OCI-LY7 (cell line): ENCODE measurements around the gene KRTAP10-5. TPM values are rescaled to one million over a fixed set of nuclear protein-coding genes. Genes with fewer than 3 reads are reported as not detected.

ENCODE experiments used
- BruUV-seq: library from RNA; stranded (reverse); fragments of 400-500 nt; replicated peaks from 2 replicates; lab custom pipeline; 2021; lab: Mats Ljungman, UMichigan
- CTCF ChIA-PET: fragments of 300-600 bp; sonication (Branson Sonifier 250); formaldehyde crosslinking; loops from one replicate; lab custom pipeline; 2022; ENCODE audit warnings: antibody characterized with exemption; ENCODE audit not compliant: unreplicated experiment; lab: Charles Lee
- POLR2A ChIA-PET: fragments of 300-600 bp; sonication (Branson Sonifier 250); formaldehyde crosslinking; loops from one replicate; lab custom pipeline; 2022; ENCODE audit warnings: antibody characterized with exemption; lab: Charles Lee
- DNase-seq: peaks from one replicate; pipeline ENCODE4 v3.0.0-alpha.2; 2015; ENCODE audit warnings: low spot score
- H2AFZ ChIP-seq: fragments of 200-600 bp; sonication (generic), shearing (Covaris generic); 2 replicates; pipeline ENCODE4 v1.6.1; 2014; ENCODE audit warnings: mild to moderate bottlenecking, antibody characterized with exemption, low read length, moderate library complexity
- H3K27ac ChIP-seq: fragments of 200-600 bp; sonication (generic); 2 replicates; pipeline ENCODE4 v1.5.1; 2014; ENCODE audit warnings: mixed run types, low read depth, mild to moderate bottlenecking, moderate library complexity, low read length, inconsistent platforms; ENCODE audit not compliant: poor library complexity, severe bottlenecking
- H3K36me3 ChIP-seq: fragments of 200-600 bp; sonication (generic); 2 replicates; pipeline ENCODE4 v1.6.1; 2014; ENCODE audit warnings: mild to moderate bottlenecking, antibody characterized with exemption, low read length, moderate library complexity, mixed read lengths; ENCODE audit not compliant: insufficient read depth
- H3K4me1 ChIP-seq: fragments of 200-600 bp; sonication (generic); 2 replicates; pipeline ENCODE4 v1.5.1; 2014; ENCODE audit warnings: mild to moderate bottlenecking, low read length; ENCODE audit not compliant: insufficient read depth, poor library complexity, severe bottlenecking
- H3K4me2 ChIP-seq: fragments of 200-600 bp; sonication (generic); 2 replicates; pipeline ENCODE4 v1.6.1; 2014; ENCODE audit warnings: mild to moderate bottlenecking, low read length
- H3K4me3 ChIP-seq: fragments of 200-600 bp; sonication (generic); 2 replicates; pipeline ENCODE4 v1.5.1; 2014; ENCODE audit warnings: mild to moderate bottlenecking, low read depth, low read length; ENCODE audit not compliant: poor library complexity, severe bottlenecking
- H3K79me2 ChIP-seq: fragments of 200-600 bp; sonication (generic); 2 replicates; pipeline ENCODE4 v1.6.1; 2016; ENCODE audit warnings: low read depth, mild to moderate bottlenecking, low read length, moderate library complexity, mixed read lengths; ENCODE audit not compliant: insufficient read depth
- H3K9me2 ChIP-seq: fragments of 200-600 bp; sonication (generic); 2 replicates; pipeline ENCODE4 v1.6.1; 2016; ENCODE audit warnings: mild to moderate bottlenecking, low read length, mixed read lengths; ENCODE audit not compliant: insufficient read depth
- H3K9me3 ChIP-seq: fragments of 200-600 bp; sonication (generic); 2 replicates; pipeline ENCODE4 v1.6.1; 2014; ENCODE audit warnings: mild to moderate bottlenecking, mixed run types, low read length, mixed read lengths
- H4K20me1 ChIP-seq: fragments of 200-600 bp; sonication (generic); 2 replicates; pipeline ENCODE4 v1.6.1; 2014; ENCODE audit warnings: mild to moderate bottlenecking, antibody characterized with exemption, low read length, moderate library complexity, mixed read lengths; ENCODE audit not compliant: insufficient read depth
- CTCF ChIP-seq: fragments of 200-600 bp; sonication (generic); conservative IDR thresholded peaks from 2 replicates; pipeline ENCODE4 v1.5.1; 2014; ENCODE audit warnings: mild to moderate bottlenecking, antibody characterized with exemption, low read length, moderate library complexity, mixed read lengths
- EZH2phosphoT487 ChIP-seq: fragments of 200-600 bp; sonication (generic); IDR thresholded peaks from 2 replicates; pipeline ENCODE4 v1.6.1; 2018; ENCODE audit warnings: low read depth, borderline replicate concordance, mild to moderate bottlenecking, mixed run types, antibody characterized with exemption, low read length, moderate library complexity, mixed read lengths
- intact Hi-C: fragments of 100-400 bp; cut with micrococcal nuclease; formaldehyde crosslinking; loops from one replicate; pipeline ENCODE4 v1.10.0; 2022; ENCODE audit not compliant: unreplicated experiment
- total RNA-seq, 2 experiments: library from RNA; depleted of rRNA in 1 of 2; stranded (reverse); fragments of >200 nt in 1 of 2; shearing (Covaris generic) in 1 of 2; gene quantifications; 2 replicates each; pipeline ENCODE4 v1.2.3, GENCODE V29; 2014 to 2022

KRTAP10-5 gene
- total RNA-seq, 2 experiments from 2014 or later: not detected

- POLR2A ChIA-PET: interaction anchor here (0.7 kb wide), 1 partner anchor 1241 kb away, joined by 3 read pairs; no protein-coding TSS in a partner anchor
- peaks cover 9% of the 10 kb centered on the region; the same call in 1 of the 2 replicates for H3K9me3 ChIP-seq
- H2AFZ ChIP-seq: no peak overlapping the region
- H3K79me2 ChIP-seq: no peaks in the 10 kb centered on the region
- BruUV-seq: no TSS peak
- DNase-seq: no peak
- no peak for TF ChIP-seq EZH2phosphoT487
- TF ChIP-seq CTCF: no peak
- no peak overlapping the region for H3K4me2 ChIP-seq
- no peak overlapping the region for H3K27ac ChIP-seq
- no peaks in the 10 kb centered on the region for H3K4me1 ChIP-seq
- intact Hi-C loops: no loop called here
- H3K36me3 ChIP-seq: no peaks in the 10 kb centered on the region
- no peak overlapping the region for H3K4me3 ChIP-seq
- no peaks in the 10 kb centered on the region for H3K9me2 ChIP-seq
- H4K20me1 ChIP-seq: no peaks in the 10 kb centered on the region
- CTCF ChIA-PET: no interaction called here
Observed at GRCh38 chr21:44540741-44541288, 39.6 kb downstream of the KRTAP10-5 start.

GRCh38 chr21:44539991-44540666, 40.3 kb downstream of the KRTAP10-5 start, which contains the start of gene KRTAP10-1:
Gene KRTAP10-1, minus strand, starts transcription at chr21:44540195. Its CDS starts 45 bp downstream, at chr21:44540150.
- Histone ChIP-seq H2AFZ (no peak within 1 kb of the TSS), H3K4me2 (no peak within 1 kb of the TSS), H3K9me2 (no peaks in the 10 kb centered on the region), H3K27ac (no peak within 1 kb of the TSS), H3K9me3 (peaks cover 9% of the 10 kb centered on the region; the same call in 1 of the 2 replicates), H4K20me1 (no peaks in the 10 kb centered on the region), H3K79me2 (no peaks in the 10 kb centered on the region), H3K4me1 (no peaks in the 10 kb centered on the region), H3K4me3 (no peak within 1 kb of the TSS), H3K36me3 (no peaks in the 10 kb centered on the region)
- no peak for DNase-seq
- intact Hi-C loops: no loop called here
- no peak for TF ChIP-seq CTCF
- TF ChIP-seq EZH2phosphoT487: no peak
- ChIA-PET POLR2A (interaction anchor here (0.7 kb wide), 1 partner anchor 1241 kb away, joined by 3 read pairs; no protein-coding TSS in a partner anchor), CTCF (no interaction called here)
- BruUV-seq: no TSS peak

GRCh38 chr21:44539046-44539445, 41.4 kb downstream of the KRTAP10-5 start:
- TF ChIP-seq EZH2phosphoT487 (no peak), CTCF (no peak)
- Histone ChIP-seq H3K9me3 (peaks cover 9% of the 10 kb centered on the region; the same call in 1 of the 2 replicates), H3K27ac (no peak overlapping the region), H3K9me2 (no peaks in the 10 kb centered on the region), H3K79me2 (no peaks in the 10 kb centered on the region), H2AFZ (no peak overlapping the region), H3K4me1 (no peaks in the 10 kb centered on the region), H3K4me3 (no peak overlapping the region), H3K4me2 (no peak overlapping the region), H4K20me1 (no peaks in the 10 kb centered on the region), H3K36me3 (no peaks in the 10 kb centered on the region)
- DNase-seq: no peak
- BruUV-seq: no TSS peak
- intact Hi-C loops: no loop called here
- ChIA-PET CTCF (no interaction called here), POLR2A (no interaction called here)
